ENCODE results near the gene BIN1.

BIN1 gene

GRCh38 chr2:127106991-127107621, at the start of gene BIN1:
TSS of gene BIN1 (minus strand) at chr2:127107154. CDS start at chr2:127106943, 211 bp downstream.
- no peak for DNase-seq (ENCODE audit: low spot score)

- DNase-seq (ENCODE audit: low spot score), result no peak
These were observed 49.0 kb upstream of the BIN1 start for GRCh38 chr2:127155947-127156346.

GRCh38 chr2:127155028-127155581, 48.2 kb upstream of the BIN1 start:
- no peak for DNase-seq (ENCODE audit: low spot score)

GRCh38 chr2:127154396-127154795, 47.4 kb upstream of the BIN1 start:
- no peak for DNase-seq (ENCODE audit: low spot score)

- no peak for DNase-seq (ENCODE audit: low spot score)
These were observed 46.8 kb upstream of the BIN1 start for GRCh38 chr2:127153691-127154158.

GRCh38 chr2:127150996-127151395, 44.0 kb upstream of the BIN1 start:
- no peak for DNase-seq (ENCODE audit: low spot score)

- DNase-seq (ENCODE audit: low spot score), result no peak
These were observed 42.4 kb upstream of the BIN1 start for GRCh38 chr2:127149384-127149783.

GRCh38 chr2:127146820-127147502, 40.0 kb upstream of the BIN1 start:
- no peak for DNase-seq (ENCODE audit: low spot score)

GRCh38 chr2:127146071-127146725, 39.2 kb upstream of the BIN1 start:
- no peak for DNase-seq (ENCODE audit: low spot score)

GRCh38 chr2:127145280-127145895, 38.4 kb upstream of the BIN1 start:
- DNase-seq (ENCODE audit: low spot score), result no peak

GRCh38 chr2:127143841-127144782, 37.2 kb upstream of the BIN1 start:
- DNase-seq (ENCODE audit: low spot score), result no peak

- no peak for DNase-seq (ENCODE audit: low spot score)
These were observed 36.0 kb upstream of the BIN1 start for GRCh38 chr2:127142663-127143630.

- no peak for DNase-seq (ENCODE audit: low spot score)
These were observed 33.6 kb upstream of the BIN1 start for GRCh38 chr2:127140538-127140937.

GRCh38 chr2:127139766-127140165, 32.8 kb upstream of the BIN1 start:
- DNase-seq (ENCODE audit: low spot score), result no peak

- no peak for DNase-seq (ENCODE audit: low spot score)
These were observed 31.3 kb upstream of the BIN1 start for GRCh38 chr2:127138281-127138680.

- no peak for DNase-seq (ENCODE audit: low spot score)
These were observed 30.8 kb upstream of the BIN1 start for GRCh38 chr2:127137741-127138140.

GRCh38 chr2:127137225-127137624, 30.3 kb upstream of the BIN1 start:
- DNase-seq (ENCODE audit: low spot score), result no peak

- DNase-seq (ENCODE audit: low spot score), result no peak
These were observed 28.2 kb upstream of the BIN1 start for GRCh38 chr2:127134833-127135830.

- DNase-seq (ENCODE audit: low spot score), result no peak
These were observed 27.3 kb upstream of the BIN1 start for GRCh38 chr2:127134235-127134634.

Data from hematopoietic multipotent progenitor cell treated with erythropoietin and hydrocortisone succinate and interleukin-3 and kit ligand, for 15 days (in vitro differentiated cells).